AG04450 (cell line): ENCODE measurements around the gene TEKT4. TPM values are rescaled to one million over a fixed set of nuclear protein-coding genes. Genes with fewer than 3 reads are reported as not detected.
"Not testable (repeated sequence)": the region's sequence is repeated elsewhere in the genome, so short reads cannot be mapped to it uniquely, and the experiment has no call there.

Source experiments
- CTCF ChIA-PET: fragments of 300-600, 350-600 bp; formaldehyde crosslinking; extraction: SDS; loops from one replicate; lab custom pipeline; 2022; ENCODE audit warnings: antibody characterized with exemption, inconsistent platforms; lab: Charles Lee
- POLR2A ChIA-PET: fragments of 350-600 bp; formaldehyde crosslinking; extraction: SDS; loops from one replicate; lab custom pipeline; 2021; ENCODE audit warnings: antibody characterized with exemption, inconsistent platforms; lab: Yijun Ruan, JAX
- DNase-seq: peaks from one replicate; pipeline ENCODE4 v3.0.0-alpha.2; 2011; ENCODE audit warnings: low read depth, low spot score
- H3K27ac ChIP-seq: one replicate; pipeline ENCODE4 v1.5.1; 2012; ENCODE audit warnings: low read depth, low read length, control low read depth
- H3K27me3 ChIP-seq: one replicate; pipeline ENCODE4 v1.6.0; 2012; ENCODE audit warnings: low read length; ENCODE audit not compliant: control insufficient read depth, insufficient read depth
- H3K4me3 ChIP-seq: 2 replicates; pipeline ENCODE4 v1.5.1; 2011; ENCODE audit warnings: mild to moderate bottlenecking, low read depth, low read length, control low read depth
- H3K9me3 ChIP-seq: 2 replicates; pipeline ENCODE4 v1.5.1; 2012; ENCODE audit warnings: low read length; ENCODE audit not compliant: control insufficient read depth, insufficient read depth
- CTCF ChIP-seq: IDR thresholded peaks from 2 replicates; pipeline ENCODE4 v1.5.1; 2011; ENCODE audit warnings: low read depth, low read length, control low read depth, inconsistent platforms
- polyA plus RNA-seq: library from polyadenylated mRNA; depleted of rRNA; stranded (reverse); fragments of >200 nt; gene quantifications from 2 replicates; pipeline ENCODE4 v1.2.3, GENCODE V29; 2011; rRNA removed
- small RNA-seq: library from RNA; depleted of rRNA; stranded (forward); fragments of <200 nt; gene quantifications from one replicate; pipeline ENCODE3, GENCODE V24; 2012; ENCODE audit warnings: low read depth; ENCODE audit not compliant: insufficient read length

The TEKT4 gene
- polyA plus RNA-seq, 1 experiment: not detected

GRCh38 chr2:94923196-94923595 lies 52.0 kb downstream of the TEKT4 start:
- H3K4me3 ChIP-seq: no peak overlapping the region
- no peak overlapping the region for H3K27ac ChIP-seq
- CTCF ChIA-PET: no interaction called here
- POLR2A ChIA-PET: no interaction called here
- H3K27me3 ChIP-seq: no peaks in the 10 kb centered on the region
- DNase-seq: no peak
- no peaks in the 10 kb centered on the region for H3K9me3 ChIP-seq
- no peak for TF ChIP-seq CTCF

GRCh38 chr2:94924999-94925398 lies 53.8 kb downstream of the TEKT4 start:
- POLR2A ChIA-PET, DNase-seq, H3K4me3 ChIP-seq, H3K9me3 ChIP-seq, CTCF ChIA-PET, H3K27me3 ChIP-seq, H3K27ac ChIP-seq: not testable (repeated sequence)

Small RNA genes lying within 50 kb of the gene (small RNA-seq; reads per million reads assigned to genes)
- gene RNU6-1320P: not detected

Other genes with a start within 250 kb of the TEKT4 start
- not detected in 2 replicates for gene MAL, start 154.3 kb downstream of the TEKT4 start, polyA plus RNA-seq